Tibial artery (tissue), 4 donors: ENCODE measurements around the gene LGALS1.

Experiments used
- DNase-seq, 2 donors: peaks; one replicate each; pipeline ENCODE4 v3.0.0-alpha.2; 2019
- H3K27ac ChIP-seq, 2 donors: fragments of 200-600 bp; sonication (generic) in 1 of 2; 1 replicate in 1 of 2; 2 replicates in 1 of 2; pipeline ENCODE4 v1.5.1; 2018 to 2019; ENCODE audit warnings: mild to moderate bottlenecking in 1 of 2
- H3K27me3 ChIP-seq, 2 donors: fragments of 200-600 bp; sonication (generic) in 1 of 2; one replicate each; pipeline versions ENCODE4 v1.5.1 to v1.6.0; 2016 to 2019
- H3K36me3 ChIP-seq, 3 donors: fragments of 200-600 bp; sonication (generic) in 2 of 3; one replicate each; pipeline ENCODE4 v1.5.1; 2016 to 2019; ENCODE audit warnings: mild to moderate bottlenecking in 2 of 3
- H3K4me1 ChIP-seq, 4 donors: fragments of 200-600 bp; sonication (generic) in 2 of 4; 1 replicate in 3 of 4; 2 replicates in 1 of 4; pipeline ENCODE4 v1.5.1; 2016 to 2019
- H3K4me3 ChIP-seq, 2 donors: fragments of 200-600 bp; sonication (generic) in 1 of 2; 1 replicate in 1 of 2; 2 replicates in 1 of 2; pipeline ENCODE4 v1.5.1; 2018 to 2019; ENCODE audit warnings: mild to moderate bottlenecking in 2 of 2
- H3K9me3 ChIP-seq, 3 donors: fragments of 200-600 bp; sonication (generic) in 1 of 3; one replicate each; pipeline ENCODE4 v1.5.1; 2016 to 2019
- CTCF ChIP-seq, 2 experiments: fragments of 200-600 bp in 1 of 2; fragments of 450-650 bp in 1 of 2; IDR thresholded peaks; one replicate each; pipeline ENCODE4 v1.5.1; 2017 to 2019; ENCODE audit warnings: antibody characterized with exemption in 2 of 2, mild to moderate bottlenecking in 1 of 2, moderate library complexity in 1 of 2
- intact Hi-C: fragments of 100-400 bp; cut with DNase I; formaldehyde crosslinking; loops from one replicate; pipeline ENCODE4 v1.15.0; 2023; ENCODE audit warnings: low total_unique reads

LGALS1 gene

GRCh38 chr22:37676736-37677492, 1.5 kb downstream of the LGALS1 start:
- Histone ChIP-seq H3K36me3 (peaks cover 0 to 23% (median 17%) of the 10 kb centered on the region in 3 donors), H3K4me1 (peaks cover 0 to 68% (median 28%) of the 10 kb centered on the region in 4 donors), H3K4me3 (peak overlapping the region; percentile 72 to 84), H3K27ac (peak overlapping the region; percentile 81 to 94), H3K9me3 (no peaks in the 10 kb centered on the region), H3K27me3 (no peaks in the 10 kb centered on the region)
- no peak for TF ChIP-seq CTCF (IDR thresholded peaks at IDR 0.05)
- intact Hi-C loops: no loop called here
- DNase-seq: peak; percentile 85 to 95

GRCh38 chr22:37677493-37677974, 2.1 kb downstream of the LGALS1 start:
- H3K9me3 ChIP-seq: no peaks in the 10 kb centered on the region
- H3K36me3 ChIP-seq: peaks cover 0 to 23% (median 17%) of the 10 kb centered on the region in 3 donors
- H3K4me1 ChIP-seq: peaks cover 0 to 62% (median 28%) of the 10 kb centered on the region in 4 donors
- peak overlapping the region; percentile 72 to 84 for H3K4me3 ChIP-seq
- H3K27me3 ChIP-seq: no peaks in the 10 kb centered on the region
- peak overlapping the region; percentile 81 to 94 for H3K27ac ChIP-seq
- no peak for TF ChIP-seq CTCF (IDR thresholded peaks at IDR 0.05)
- no peak for DNase-seq
- intact Hi-C loops: no loop called here

GRCh38 chr22:37678372-37678771, 2.9 kb downstream of the LGALS1 start:
- intact Hi-C loops: no loop called here
- TF ChIP-seq CTCF (IDR thresholded peaks at IDR 0.05): no peak
- no peak overlapping the region for H3K4me3 ChIP-seq
- no peaks in the 10 kb centered on the region for H3K9me3 ChIP-seq
- H3K36me3 ChIP-seq: peaks cover 0 to 23% (median 17%) of the 10 kb centered on the region in 3 donors
- no peaks in the 10 kb centered on the region for H3K27me3 ChIP-seq
- peak overlapping the region in 1 of 2 donors; percentile 26 for H3K27ac ChIP-seq
- DNase-seq: no peak
- H3K4me1 ChIP-seq: peaks cover 0 to 55% (median 23%) of the 10 kb centered on the region in 4 donors

GRCh38 chr22:37679670-37680069, 4.2 kb downstream of the LGALS1 start:
- H3K36me3 ChIP-seq: peaks cover 0 to 23% (median 17%) of the 10 kb centered on the region in 3 donors
- peaks cover 0 to 42% (median 12%) of the 10 kb centered on the region in 4 donors for H3K4me1 ChIP-seq
- no peak for DNase-seq
- no peaks in the 10 kb centered on the region for H3K27me3 ChIP-seq
- no peak overlapping the region for H3K27ac ChIP-seq
- intact Hi-C loops: loop anchor here (2.0 to 10.0 kb wide), 3 partner anchors 17 to 75 kb away; no protein-coding TSS in a partner anchor
- H3K9me3 ChIP-seq: no peaks in the 10 kb centered on the region
- no peak for TF ChIP-seq CTCF (IDR thresholded peaks at IDR 0.05)
- H3K4me3 ChIP-seq: no peak overlapping the region

- no peak for TF ChIP-seq CTCF (IDR thresholded peaks at IDR 0.05)
- Histone ChIP-seq H3K4me1 (peaks cover 0 to 37% (median 8%) of the 10 kb centered on the region in 4 donors), H3K9me3 (no peaks in the 10 kb centered on the region), H3K27ac (no peak overlapping the region), H3K36me3 (peaks cover 0 to 23% (median 17%) of the 10 kb centered on the region in 3 donors), H3K4me3 (no peak overlapping the region), H3K27me3 (no peaks in the 10 kb centered on the region)
- no peak for DNase-seq
- intact Hi-C loops: loop anchor here (2.0 to 10.0 kb wide), 3 partner anchors 18 to 74 kb away; no protein-coding TSS in a partner anchor
These were observed 4.9 kb downstream of the LGALS1 start for GRCh38 chr22:37680191-37680851.
